ENCODE measurements around the gene ITGB3BP. TPM values are rescaled to one million over a fixed set of nuclear protein-coding genes. Genes with fewer than 3 reads are reported as not detected.
A peak's percentile ranks its signal among the peaks of the same experiment; 100 is the strongest.

Gene ITGB3BP
- total RNA-seq, 1 donor = 18.1 TPM

- H3K4me3 ChIP-seq (ENCODE audit: low read depth, low read length) = no peak overlapping the region
- TF ChIP-seq CTCF (IDR thresholded peaks at IDR 0.05; ENCODE audit: insufficient read depth, low read depth, low read length) = peak; percentile 70
- DNase-seq (ENCODE audit: low read depth) = peak; percentile 51
Observed at GRCh38 chr1:63557365-63557987, 34.5 kb upstream of the ITGB3BP start.

- TF ChIP-seq CTCF (IDR thresholded peaks at IDR 0.05; ENCODE audit: insufficient read depth, low read depth, low read length) = no peak
- no peak overlapping the region for H3K4me3 ChIP-seq (ENCODE audit: low read depth, low read length)
- DNase-seq (ENCODE audit: low read depth) = no peak
Observed at GRCh38 chr1:63555480-63555879, 32.5 kb upstream of the ITGB3BP start.

- H3K4me3 ChIP-seq (ENCODE audit: low read depth, low read length) = peak overlapping the region; percentile 45
- TF ChIP-seq CTCF (IDR thresholded peaks at IDR 0.05; ENCODE audit: insufficient read depth, low read depth, low read length) = no peak
- DNase-seq (ENCODE audit: low read depth) = peak; percentile 31
Observed at GRCh38 chr1:63548877-63549276, 25.9 kb upstream of the ITGB3BP start.

- H3K4me3 ChIP-seq (ENCODE audit: low read depth, low read length) = no peak overlapping the region
- no peak for DNase-seq (ENCODE audit: low read depth)
Observed at GRCh38 chr1:63548303-63548702, 25.3 kb upstream of the ITGB3BP start.

GRCh38 chr1:63547621-63548294 is 24.7 kb upstream of the ITGB3BP start:
- TF ChIP-seq CTCF (IDR thresholded peaks at IDR 0.05; ENCODE audit: insufficient read depth, low read depth, low read length) = no peak
- DNase-seq (ENCODE audit: low read depth) = peak; percentile 10
- H3K4me3 ChIP-seq (ENCODE audit: low read depth, low read length) = no peak overlapping the region

More at GRCh38 chr1:63548303-63548702, 25.3 kb upstream of the ITGB3BP start:
- TF ChIP-seq CTCF (IDR thresholded peaks at IDR 0.05; ENCODE audit: insufficient read depth, low read depth, low read length) = no peak

- H3K4me3 ChIP-seq (ENCODE audit: low read depth, low read length) = no peak overlapping the region
- no peak for TF ChIP-seq CTCF (IDR thresholded peaks at IDR 0.05; ENCODE audit: insufficient read depth, low read depth, low read length)
- peak; percentile 31 for DNase-seq (ENCODE audit: low read depth)
Observed at GRCh38 chr1:63545780-63546179, 22.8 kb upstream of the ITGB3BP start.

Data from fibroblast of villous mesenchyme (primary cell).